ENCODE results near the gene ASB2. TPM values are rescaled to one million over a fixed set of nuclear protein-coding genes. Genes with fewer than 3 reads are reported as not detected.
A peak's percentile ranks its signal among the peaks of the same experiment; 100 is the strongest.

The ASB2 gene
- total and polyA plus RNA-seq, 2 of the 8 experiments (the other 6 are each of a cell fraction or from before 2014, with no cell fraction given) = 1.0 to 2.1 TPM

- no peak overlapping the region for H3K4me3 ChIP-seq (ENCODE audit: extremely low read depth in 1 of 4, insufficient read depth in 2 of 4, low read depth in 3 of 4, low read length in 4 of 4)
- no peak overlapping the region for H3K4me2 ChIP-seq (ENCODE audit: insufficient read depth in 1 of 2, low read depth in 2 of 2, low read length in 2 of 2)
- H3K79me1 ChIP-seq (ENCODE audit: low read depth, low read length) = no peaks in the 10 kb centered on the region
- no peak overlapping the region for H2BK120ac ChIP-seq (replicated peaks; ENCODE audit: low read depth, low read length)
- TF ChIP-seq TAF1 (IDR thresholded peaks at IDR 0.05; ENCODE audit: low read depth, low read length) (no peak), POLR2AphosphoS5 (IDR thresholded peaks at IDR 0.05; ENCODE audit: low read depth, low read length) (no peak), E2F6 (IDR thresholded peaks at IDR 0.05) (no peak), KDM1A (IDR thresholded peaks at IDR 0.05; ENCODE audit: borderline replicate concordance, low read length) (no peak)
- no peaks in the 10 kb centered on the region; the same call in 1 of the 2 replicates for H3K23me2 ChIP-seq (ENCODE audit: low read depth, low read length)
- no peak overlapping the region for H2BK20ac ChIP-seq (ENCODE audit: low read length)
- no peak overlapping the region for H2AK5ac ChIP-seq (ENCODE audit: low read depth, low read length)
- H3K4me1 ChIP-seq (replicated peaks in 1 of 4; ENCODE audit: control insufficient read depth in 3 of 4, insufficient read depth in 4 of 4, low read length in 3 of 4) = peaks cover 4 to 20% (median 10%) of the 10 kb centered on the region in 4 experiments
- no peak overlapping the region for H4K8ac ChIP-seq (ENCODE audit: extremely low read depth, insufficient read depth, low read length)
- no peak overlapping the region for H2BK5ac ChIP-seq (ENCODE audit: low read depth, low read length)
- FAIRE-seq (no peak), DNase-seq (ENCODE audit: low read depth in 1 of 2, low spot score in 2 of 2) (no peak)
- no peak overlapping the region for H4K91ac ChIP-seq (replicated peaks; ENCODE audit: insufficient read length, low read length)
- no peak overlapping the region for H3K9ac ChIP-seq (replicated peaks in 1 of 4; ENCODE audit: extremely low read depth in 1 of 4, low read depth in 3 of 4, low read length in 3 of 4)
- H3K79me2 ChIP-seq (ENCODE audit: control insufficient read depth in 1 of 2, insufficient read depth in 2 of 2, low read length in 2 of 2) = no peaks in the 10 kb centered on the region
- no peak overlapping the region for H3K14ac ChIP-seq (ENCODE audit: insufficient read length)
- ChIA-PET POLR2A (ENCODE audit: partially characterized antibody) (no interaction called here), CTCF (ENCODE audit: partially characterized antibody) (interaction anchor here (0.7 to 8.6 kb wide), 18 partner anchors 11 to 273 kb away, joined by 3 to 57 read pairs (median 4); no protein-coding TSS in a partner anchor)
- H4K5ac ChIP-seq (ENCODE audit: insufficient read length, low read depth, low read length) = no peak overlapping the region
- H3K27ac ChIP-seq (ENCODE audit: low read depth, low read length) = no peak overlapping the region
- H3K36me3 ChIP-seq (ENCODE audit: control insufficient read depth in 2 of 4, insufficient read depth in 4 of 4, low read length in 3 of 4) = no peaks in the 10 kb centered on the region
- H2BK12ac ChIP-seq (ENCODE audit: low read depth, low read length) = no peak overlapping the region
- 67% methylated on average over 5 of the region's 5 CpGs; no CpG with 5 or more reads in 1 of the 2 experiments for WGBS, 2 experiments (ENCODE audit: extremely low coverage in 1 of 2, insufficient coverage in 1 of 2, insufficient read length in 1 of 2, insufficient replicate concordance in 2 of 2, low coverage in 1 of 2, low lambda C conversion rate in 2 of 2, missing lambda C conversion rate in 1 of 2)
- no peak overlapping the region for H3K18ac ChIP-seq (ENCODE audit: extremely low read depth, low read length)
- H4K20me1 ChIP-seq (replicated peaks in 1 of 2; ENCODE audit: control insufficient read depth in 1 of 2, insufficient read depth in 2 of 2, low read length in 2 of 2) = no peaks in the 10 kb centered on the region
- no peak overlapping the region for H3K4ac ChIP-seq (replicated peaks; ENCODE audit: insufficient read length, low read depth, low read length)
- H3K56ac ChIP-seq (replicated peaks; ENCODE audit: insufficient read length, low read depth, low read length) = no peak overlapping the region
- no peaks in the 10 kb centered on the region for H3K9me3 ChIP-seq (ENCODE audit: insufficient read depth in 2 of 2, low read depth in 1 of 2, low read length in 1 of 2)
- H3K23ac ChIP-seq (ENCODE audit: insufficient read length) = no peak overlapping the region
- H2AFZ ChIP-seq (ENCODE audit: low read length) = peak overlapping the region; percentile 72; the same call in 1 of the 2 replicates
- H2BK15ac ChIP-seq (ENCODE audit: low read length) = no peak overlapping the region
- H3K27me3 ChIP-seq (replicated peaks in 1 of 4; ENCODE audit: control insufficient read depth in 3 of 4, extremely low read depth in 1 of 4, insufficient read depth in 3 of 4, low read length in 3 of 4) = no peaks in the 10 kb centered on the region; a peak in 1 of 7 replicates
Observed at GRCh38 chr14:93892505-93892839, 83.9 kb downstream of the ASB2 start.
